ENCODE results near the gene OSBPL6. TPM values are rescaled to one million over a fixed set of nuclear protein-coding genes. Genes with fewer than 3 reads are reported as not detected.
A peak's percentile ranks its signal among the peaks of the same experiment; 100 is the strongest.
"Not testable (repeated sequence)": the region's sequence is repeated elsewhere in the genome, so short reads cannot be mapped to it uniquely, and the experiment has no call there.

OSBPL6 gene
- total RNA-seq, 1 experiment from 2014 or later: 3.1 TPM

- no peak for DNase-seq (ENCODE audit: low spot score)
These were observed 207.7 kb downstream of the OSBPL6 start for GRCh38 chr2:178401994-178402437.

- no peak for DNase-seq (ENCODE audit: low spot score)
These were observed 209.5 kb downstream of the OSBPL6 start for GRCh38 chr2:178403671-178404306.

- DNase-seq (ENCODE audit: low spot score): peak; percentile 57
These were observed 210.1 kb downstream of the OSBPL6 start for GRCh38 chr2:178404368-178404767.

DNA sequence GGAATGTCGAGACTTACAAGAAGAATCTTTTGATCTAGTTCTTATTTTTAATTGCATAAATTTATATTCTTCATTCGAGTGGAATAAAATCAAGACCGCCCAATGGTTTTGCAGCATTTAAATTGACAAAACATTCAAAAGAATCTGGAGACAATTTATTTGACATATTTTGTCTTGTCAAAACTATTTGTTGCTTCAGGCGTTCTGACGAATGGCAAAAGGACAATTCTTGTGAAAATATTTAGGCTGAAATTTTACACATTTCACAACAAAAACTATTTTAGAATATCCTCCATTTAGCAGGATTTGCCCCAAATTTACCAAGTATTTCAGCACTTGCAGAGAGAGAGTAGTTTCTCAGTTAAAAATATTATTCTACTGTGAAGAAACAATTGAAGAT is 214.9 kb downstream of the OSBPL6 start:
- DNase-seq (ENCODE audit: low spot score): no peak

GRCh38 chr2:178412047-178412446 is 217.7 kb downstream of the OSBPL6 start:
- no peak for DNase-seq (ENCODE audit: low spot score)

- DNase-seq (ENCODE audit: low spot score): not testable (repeated sequence)
These were observed 218.1 kb downstream of the OSBPL6 start for GRCh38 chr2:178412453-178412852.

DNA sequence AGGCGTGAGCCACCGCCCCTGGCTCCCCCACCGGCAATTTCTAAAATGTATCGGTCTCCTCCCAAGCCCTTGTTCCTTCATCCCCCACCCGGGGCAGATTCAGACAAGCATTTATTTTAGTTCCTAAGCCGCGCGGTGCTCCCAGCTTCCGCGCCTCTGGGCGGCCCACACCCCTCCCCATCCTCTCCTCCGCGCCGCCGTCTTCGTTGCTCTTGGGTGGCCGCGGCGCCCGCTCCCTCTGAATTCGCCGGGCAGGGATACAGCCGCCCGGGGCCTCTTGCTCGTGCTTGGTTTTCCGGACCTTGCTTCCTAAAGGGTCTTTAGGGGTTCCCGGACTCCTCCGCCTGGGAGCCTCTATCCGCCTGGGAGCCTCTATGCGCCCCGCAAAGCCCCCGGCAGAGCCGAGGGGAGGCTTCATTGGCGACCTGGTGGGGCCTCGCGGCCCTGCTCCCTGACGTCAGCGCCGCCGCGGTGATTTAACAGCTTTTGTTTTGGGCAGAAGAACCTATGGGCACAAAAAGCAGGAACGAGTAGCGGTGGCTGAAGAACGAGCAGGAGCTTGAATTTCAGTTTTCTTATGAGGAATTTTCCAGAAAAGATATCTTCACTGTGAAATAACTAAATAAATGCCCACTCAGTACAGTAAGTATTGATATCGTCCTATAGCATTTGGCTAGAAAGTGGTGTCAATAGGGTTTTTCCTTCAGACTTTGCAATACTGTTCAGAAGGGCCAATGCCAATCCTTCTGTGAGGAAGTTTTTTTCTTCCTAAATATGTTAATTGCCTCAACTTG is 219.4 kb downstream of the OSBPL6 start:
- DNase-seq (ENCODE audit: low spot score): peak; percentile 63

DNA sequence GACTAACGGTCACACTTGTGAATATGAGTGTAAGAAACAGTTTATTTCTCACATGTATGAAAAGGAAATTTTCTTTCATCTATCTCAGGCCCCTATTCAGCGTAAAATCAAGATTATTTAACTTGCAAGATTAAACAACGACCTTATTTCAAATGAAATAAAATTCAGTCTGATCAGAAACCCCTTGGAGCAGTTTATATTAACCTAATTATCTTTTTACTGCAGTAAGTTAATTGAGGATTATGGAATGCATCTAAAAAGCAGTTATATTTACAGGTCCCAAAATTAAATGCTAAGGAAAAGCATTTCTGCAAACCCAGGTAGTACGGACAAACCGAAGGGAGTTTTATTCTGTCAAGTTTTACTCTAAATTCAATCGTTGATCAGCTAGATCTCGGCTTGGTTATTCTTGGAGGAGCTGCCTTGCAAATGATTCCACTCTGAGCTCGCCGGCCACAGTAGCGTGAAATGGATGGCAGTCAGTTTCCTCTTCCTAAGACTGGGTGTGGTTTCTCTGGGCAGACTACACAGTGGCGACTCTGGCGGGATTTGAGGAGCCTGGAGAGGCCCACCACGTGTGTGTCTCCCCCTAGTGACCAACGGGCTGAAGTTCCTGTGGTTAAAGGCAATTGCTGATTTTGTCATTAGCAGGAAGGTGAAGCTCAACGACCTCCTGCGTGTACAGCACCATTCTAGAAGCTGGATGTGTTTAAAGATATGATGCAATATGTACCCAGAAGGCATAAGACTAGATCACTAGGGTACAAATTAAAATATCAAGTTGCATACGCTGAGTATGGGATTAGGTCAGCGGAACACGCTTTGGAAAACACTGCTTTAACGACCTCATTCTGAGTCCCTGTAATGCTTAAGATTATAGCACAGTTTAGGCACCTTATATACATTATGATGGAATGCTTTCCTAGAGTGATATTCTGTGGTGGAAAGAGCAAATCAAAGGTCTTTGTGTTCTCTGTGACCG is 220.2 kb downstream of the OSBPL6 start:
- peak; percentile 93 for DNase-seq (ENCODE audit: low spot score)

DNA sequence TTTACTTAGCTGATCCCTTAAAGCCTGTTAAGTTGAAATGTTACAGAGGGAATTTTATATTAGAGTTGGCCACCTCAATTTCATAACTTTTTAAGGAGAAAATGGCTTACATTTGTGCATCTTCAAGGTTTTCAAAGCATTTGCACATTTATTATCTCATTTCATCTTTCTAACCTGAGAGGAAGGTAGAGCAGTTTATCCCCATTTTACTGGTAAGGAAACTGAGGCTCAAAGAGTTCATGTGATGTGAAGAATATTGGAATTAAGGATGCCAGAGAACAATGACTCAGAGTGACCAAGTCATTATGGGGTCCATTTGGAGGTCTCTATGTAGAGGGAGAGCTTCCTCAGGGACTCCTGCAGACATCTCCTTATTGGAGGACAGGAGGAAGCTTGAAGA is 221.7 kb downstream of the OSBPL6 start:
- DNase-seq (ENCODE audit: low spot score): no peak

- DNase-seq (ENCODE audit: low spot score): no peak
These were observed 223.6 kb downstream of the OSBPL6 start for GRCh38 chr2:178417916-178418315.

GRCh38 chr2:178418426-178418825 is 224.1 kb downstream of the OSBPL6 start:
- no peak for DNase-seq (ENCODE audit: low spot score)

GRCh38 chr2:178419123-178419522 is 224.8 kb downstream of the OSBPL6 start:
- DNase-seq (ENCODE audit: low spot score): no peak

DNA sequence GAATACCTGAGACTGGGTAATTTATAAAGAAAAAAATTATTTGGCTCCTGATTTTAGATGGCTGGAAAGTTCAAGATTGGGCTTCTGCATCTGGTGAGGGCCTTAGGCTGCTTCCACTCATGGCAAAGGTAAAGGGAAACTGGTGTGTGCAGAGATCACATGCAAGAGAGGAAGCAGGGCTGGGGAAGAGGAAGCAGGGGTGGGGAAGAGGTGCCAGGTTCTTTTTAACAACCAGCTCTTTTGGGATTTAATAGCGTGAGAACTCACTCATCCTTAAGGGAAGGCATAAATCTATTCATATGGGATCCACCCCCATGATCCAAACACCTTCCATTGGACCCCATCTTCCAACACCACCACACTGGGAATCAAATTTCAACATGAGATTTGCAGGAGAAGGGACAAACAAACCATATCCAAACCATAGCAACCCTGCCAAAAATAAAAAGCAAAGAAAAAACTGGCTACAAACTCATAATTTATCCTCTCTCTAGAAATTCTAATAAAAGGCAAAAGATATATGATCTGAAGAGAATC is 226.2 kb downstream of the OSBPL6 start:
- DNase-seq (ENCODE audit: low spot score): no peak

- DNase-seq (ENCODE audit: low spot score): no peak
These were observed 227.8 kb downstream of the OSBPL6 start for GRCh38 chr2:178422097-178422496.

GRCh38 chr2:178423746-178424145 is 229.4 kb downstream of the OSBPL6 start:
- not testable (repeated sequence) for DNase-seq (ENCODE audit: low spot score)

DNA sequence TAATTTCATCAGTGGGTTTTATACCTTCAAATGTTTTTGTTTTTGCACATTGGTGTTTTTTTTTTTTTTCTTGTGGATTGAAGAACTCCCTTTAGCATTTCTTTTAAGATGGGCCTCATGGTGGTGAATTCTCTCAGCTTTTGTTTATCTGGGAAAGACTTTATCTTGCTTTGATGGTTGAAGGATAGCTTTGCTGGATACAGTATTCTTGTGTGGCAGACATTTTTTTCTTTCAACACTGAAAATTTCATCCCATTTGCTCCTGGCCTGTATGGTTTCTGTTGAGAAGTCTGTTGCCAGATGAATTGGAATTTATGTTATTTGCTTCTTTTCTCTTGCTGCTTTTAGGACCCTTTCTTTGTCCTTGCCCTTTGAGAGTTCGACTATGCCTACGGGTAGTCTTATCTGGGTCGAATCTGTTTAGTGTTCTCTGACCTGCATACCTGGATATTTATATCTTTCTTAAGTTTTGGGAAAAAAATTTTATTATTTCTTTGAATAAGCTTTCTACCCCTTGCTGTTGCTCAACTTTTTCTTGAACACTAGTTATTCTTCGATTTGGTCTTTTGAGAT is 231.0 kb downstream of the OSBPL6 start:
- DNase-seq (ENCODE audit: low spot score): no peak

GRCh38 chr2:178426388-178426787 is 232.1 kb downstream of the OSBPL6 start:
- DNase-seq (ENCODE audit: low spot score): no peak

GRCh38 chr2:178427458-178427857 is 233.1 kb downstream of the OSBPL6 start:
- no peak for DNase-seq (ENCODE audit: low spot score)

- no peak for DNase-seq (ENCODE audit: low spot score)
These were observed 234.1 kb downstream of the OSBPL6 start for GRCh38 chr2:178428396-178428806.

DNA sequence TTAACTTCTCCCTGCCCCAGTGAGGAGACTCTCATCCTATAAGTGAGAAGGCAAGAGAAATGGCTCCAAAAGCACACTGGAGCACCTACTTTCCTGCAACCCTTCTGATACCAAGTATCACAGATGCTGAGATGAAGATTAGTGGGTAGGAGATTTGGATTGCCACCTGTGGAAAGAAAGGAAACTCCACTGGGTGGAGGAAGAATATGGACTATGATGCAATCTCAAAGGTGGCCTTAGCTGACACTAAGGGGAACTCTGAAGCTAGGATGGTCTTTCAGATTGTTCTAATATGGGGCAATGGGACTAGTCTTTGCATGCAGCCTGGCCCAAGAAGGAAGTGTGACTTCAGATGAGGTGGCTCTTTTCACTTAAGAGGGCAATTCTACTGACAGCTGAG is 235.0 kb downstream of the OSBPL6 start:
- no peak for DNase-seq (ENCODE audit: low spot score)

DNA sequence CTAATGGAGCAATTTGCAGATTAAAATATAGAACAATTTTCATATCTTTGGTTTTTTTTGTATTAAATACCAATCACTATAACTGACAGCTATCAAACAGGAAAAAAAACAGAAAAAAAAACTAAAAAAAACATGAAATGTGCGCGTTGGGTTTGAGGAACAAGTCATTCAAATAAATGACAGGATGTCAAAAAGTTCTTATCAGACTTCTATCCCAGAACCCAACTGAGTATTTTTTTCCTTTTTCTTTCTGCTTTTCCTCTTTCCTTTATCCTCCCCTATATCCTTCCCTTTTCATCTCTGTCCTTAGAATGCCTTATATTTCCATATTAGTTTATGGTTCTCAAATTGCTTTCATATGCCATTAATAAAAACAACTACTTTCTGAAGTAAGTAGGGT is 242.3 kb downstream of the OSBPL6 start:
- DNase-seq (ENCODE audit: low spot score): no peak

All from A172 (cell line).